OCI-LY1 (cell line): Measurements from ENCODE around the gene GFPT1.

Experiments
- CTCF ChIP-seq: fragments of 200-600 bp; sonication (generic), shearing (Covaris generic); IDR thresholded peaks from 2 replicates; pipeline ENCODE4 v1.5.1; 2017; ENCODE audit warnings: mild to moderate bottlenecking, antibody characterized with exemption, low read length, moderate library complexity, mixed read lengths
- EZH2 ChIP-seq: fragments of 200-600 bp; sonication (generic), shearing (Covaris generic); IDR thresholded peaks from 2 replicates; pipeline ENCODE4 v1.8.0; 2017; ENCODE audit warnings: borderline replicate concordance, mixed run types, mild to moderate bottlenecking, antibody characterized with exemption, low read length, moderate library complexity, mixed read lengths

GRCh38 chr2:69397234-69397633 is 10.2 kb upstream of the GFPT1 start:
- no peak for TF ChIP-seq CTCF
- no peak for TF ChIP-seq EZH2
